IPS-18c (cell line): ENCODE results near the gene PHACTR3.

Source experiments
- H3K4me3 ChIP-seq: 2 replicates; pipeline ENCODE4 v1.7.0; 2013; ENCODE audit warnings: low read depth, mild to moderate bottlenecking, low read length, moderate library complexity; ENCODE audit not compliant: insufficient read depth
- H3K9me3 ChIP-seq: one replicate; pipeline ENCODE4 v1.6.1; 2013; ENCODE audit warnings: mild to moderate bottlenecking, low read length, moderate library complexity; ENCODE audit not compliant: control insufficient read depth, insufficient read depth

PHACTR3 gene

GRCh38 chr20:59581993-59582679 lies 22.2 kb upstream of the PHACTR3 start:
- H3K4me3 ChIP-seq, result no peak overlapping the region
- no peaks in the 10 kb centered on the region for H3K9me3 ChIP-seq

- no peaks in the 10 kb centered on the region for H3K9me3 ChIP-seq
- no peak overlapping the region for H3K4me3 ChIP-seq
Observed at GRCh38 chr20:59583428-59584277, 20.7 kb upstream of the PHACTR3 start.

GRCh38 chr20:59584278-59584925 lies 19.9 kb upstream of the PHACTR3 start:
- H3K4me3 ChIP-seq, result no peak overlapping the region
- H3K9me3 ChIP-seq, result no peaks in the 10 kb centered on the region

- no peak overlapping the region for H3K4me3 ChIP-seq
- no peaks in the 10 kb centered on the region for H3K9me3 ChIP-seq
Observed at GRCh38 chr20:59585714-59586409, 18.5 kb upstream of the PHACTR3 start.

- Histone ChIP-seq H3K4me3 (no peak overlapping the region), H3K9me3 (no peaks in the 10 kb centered on the region)
Observed at GRCh38 chr20:59586613-59587012, 17.7 kb upstream of the PHACTR3 start.

- H3K4me3 ChIP-seq, result no peak overlapping the region
Observed at GRCh38 chr20:59587570-59587969, 16.8 kb upstream of the PHACTR3 start.

GRCh38 chr20:59588236-59588855 lies 16.0 kb upstream of the PHACTR3 start:
- no peaks in the 10 kb centered on the region for H3K9me3 ChIP-seq
- H3K4me3 ChIP-seq, result no peak overlapping the region

More at GRCh38 chr20:59587570-59587969, 16.8 kb upstream of the PHACTR3 start:
- no peaks in the 10 kb centered on the region for H3K9me3 ChIP-seq

GRCh38 chr20:59589086-59589684 lies 15.2 kb upstream of the PHACTR3 start:
- Histone ChIP-seq H3K4me3 (no peak overlapping the region), H3K9me3 (no peaks in the 10 kb centered on the region)

- no peak overlapping the region for H3K4me3 ChIP-seq
- H3K9me3 ChIP-seq, result no peaks in the 10 kb centered on the region
Observed at GRCh38 chr20:59591061-59591460, 13.3 kb upstream of the PHACTR3 start.

GRCh38 chr20:59596690-59597089 lies 7.7 kb upstream of the PHACTR3 start:
- Histone ChIP-seq H3K9me3 (no peaks in the 10 kb centered on the region), H3K4me3 (no peak overlapping the region)

- peaks cover 1% of the 10 kb centered on the region for H3K9me3 ChIP-seq
Observed at GRCh38 chr20:59597240-59597639, 7.1 kb upstream of the PHACTR3 start.

GRCh38 chr20:59598625-59599310 lies 5.6 kb upstream of the PHACTR3 start:
- Histone ChIP-seq H3K9me3 (peaks cover 2% of the 10 kb centered on the region), H3K4me3 (no peak overlapping the region)

More at GRCh38 chr20:59597240-59597639, 7.1 kb upstream of the PHACTR3 start:
- no peak overlapping the region for H3K4me3 ChIP-seq

GRCh38 chr20:59599941-59600340 lies 4.4 kb upstream of the PHACTR3 start:
- H3K9me3 ChIP-seq, result peaks cover 2% of the 10 kb centered on the region
- no peak overlapping the region for H3K4me3 ChIP-seq

GRCh38 chr20:59600472-59600871 lies 3.9 kb upstream of the PHACTR3 start:
- Histone ChIP-seq H3K9me3 (peaks cover 2% of the 10 kb centered on the region), H3K4me3 (no peak overlapping the region)

- Histone ChIP-seq H3K4me3 (no peak overlapping the region), H3K9me3 (peaks cover 2% of the 10 kb centered on the region)
Observed at GRCh38 chr20:59602546-59603080, 1.7 kb upstream of the PHACTR3 start.

- Histone ChIP-seq H3K4me3 (no peak overlapping the region), H3K9me3 (peaks cover 2% of the 10 kb centered on the region)
Observed at GRCh38 chr20:59603176-59603575, 1.2 kb upstream of the PHACTR3 start.
